Epithelial cell of esophagus (primary cell): ENCODE measurements around the gene CEMIP.

Experiments used
- DNase-seq: peaks from one replicate; pipeline ENCODE4 v3.0.0; 2010; ENCODE audit warnings: low read depth
- H3K4me3 ChIP-seq: 2 replicates; pipeline ENCODE4 v1.5.1; 2011; ENCODE audit warnings: mild to moderate bottlenecking, low read length, control low read depth
- CTCF ChIP-seq: IDR thresholded peaks from 2 replicates; pipeline ENCODE4 v1.5.1; 2011; ENCODE audit warnings: low read depth, mild to moderate bottlenecking, low read length, control low read depth, inconsistent platforms; ENCODE audit not compliant: insufficient read depth; ENCODE audit errors: missing control alignments

Gene CEMIP

GRCh38 chr15:80866936-80867335 is 87.8 kb downstream of the CEMIP start:
- no peak overlapping the region for H3K4me3 ChIP-seq
- DNase-seq: no peak
- TF ChIP-seq CTCF: no peak

GRCh38 chr15:80870366-80870765 is 91.2 kb downstream of the CEMIP start:
- no peak for DNase-seq
- no peak overlapping the region for H3K4me3 ChIP-seq
- TF ChIP-seq CTCF: no peak

- no peak for DNase-seq
- H3K4me3 ChIP-seq: no peak overlapping the region
- no peak for TF ChIP-seq CTCF
Measured at GRCh38 chr15:80870893-80871292, 91.7 kb downstream of the CEMIP start.

GRCh38 chr15:80871858-80872257 is 92.7 kb downstream of the CEMIP start:
- no peak for TF ChIP-seq CTCF
- no peak for DNase-seq
- H3K4me3 ChIP-seq: no peak overlapping the region

- DNase-seq: no peak
- H3K4me3 ChIP-seq: no peak overlapping the region
- TF ChIP-seq CTCF: no peak
Measured at GRCh38 chr15:80873366-80873952, 94.3 kb downstream of the CEMIP start.

GRCh38 chr15:80875568-80876347 is 96.6 kb downstream of the CEMIP start:
- DNase-seq: no peak
- H3K4me3 ChIP-seq: no peak overlapping the region
- TF ChIP-seq CTCF: no peak

- no peak overlapping the region for H3K4me3 ChIP-seq
- no peak for DNase-seq
- no peak for TF ChIP-seq CTCF
Measured at GRCh38 chr15:80876348-80876674, 97.1 kb downstream of the CEMIP start.
